ENCODE results near the gene QRFPR.
"Not testable (repeated sequence)": the region's sequence is repeated elsewhere in the genome, so short reads cannot be mapped to it uniquely, and the experiment has no call there.

QRFPR gene

DNA sequence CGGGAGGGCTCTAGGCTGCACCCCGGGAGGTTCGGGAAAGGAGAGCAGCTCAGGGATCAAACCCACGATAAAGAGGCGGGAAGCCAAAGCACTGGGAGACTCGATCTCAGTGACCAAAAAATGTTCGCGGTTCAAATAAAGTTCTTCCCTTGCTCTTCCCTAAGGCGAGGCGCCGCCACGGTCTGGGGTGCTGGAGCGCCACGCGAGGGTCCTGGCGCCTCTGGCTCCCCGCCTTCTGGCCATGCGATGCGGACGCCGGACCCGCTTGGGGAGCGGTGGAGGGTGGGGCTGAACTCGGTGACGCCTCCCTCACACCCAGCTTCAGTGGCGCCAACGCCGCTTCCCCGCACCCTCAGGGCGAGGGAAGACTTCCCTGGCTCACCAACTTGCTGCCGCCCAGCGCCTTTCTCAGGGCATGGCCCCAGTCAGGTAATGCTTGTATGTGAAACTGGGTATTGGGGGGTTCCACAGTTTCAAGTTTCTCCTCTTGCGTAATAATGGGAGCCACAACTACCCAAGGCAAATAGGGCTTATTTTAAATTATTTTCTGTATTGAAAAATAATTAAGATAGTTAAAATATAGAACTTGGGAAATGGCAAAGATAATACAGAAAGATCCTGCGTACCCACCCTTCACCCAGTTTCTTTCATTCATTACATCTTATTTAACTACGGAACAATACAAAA is at the start of gene QRFPR:
TSS of gene QRFPR (minus strand) at position 243 of the 687 bp plus-strand sequence. CDS start 371 bp downstream, outside the sequence.
- no peak for DNase-seq

DNA sequence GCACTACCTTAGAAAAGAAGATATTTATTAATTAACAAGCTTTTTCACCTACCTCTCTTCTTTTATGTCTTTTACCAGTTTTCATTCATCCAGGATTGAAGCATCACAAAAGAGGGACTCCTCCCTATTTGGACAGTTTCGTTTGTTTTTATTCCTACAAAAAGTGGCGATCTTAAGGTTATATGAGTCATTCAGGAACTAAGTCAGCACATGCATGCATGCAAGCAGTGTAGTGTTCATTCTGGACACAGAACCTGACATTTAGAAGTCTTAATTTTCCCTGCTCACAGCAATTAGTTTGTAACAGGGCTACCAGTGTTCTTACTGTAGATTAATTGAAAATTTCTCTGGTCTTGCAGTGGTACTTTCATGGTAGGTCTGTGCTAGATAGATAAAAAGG is 47.9 kb upstream of the QRFPR start:
- no peak for DNase-seq

DNA sequence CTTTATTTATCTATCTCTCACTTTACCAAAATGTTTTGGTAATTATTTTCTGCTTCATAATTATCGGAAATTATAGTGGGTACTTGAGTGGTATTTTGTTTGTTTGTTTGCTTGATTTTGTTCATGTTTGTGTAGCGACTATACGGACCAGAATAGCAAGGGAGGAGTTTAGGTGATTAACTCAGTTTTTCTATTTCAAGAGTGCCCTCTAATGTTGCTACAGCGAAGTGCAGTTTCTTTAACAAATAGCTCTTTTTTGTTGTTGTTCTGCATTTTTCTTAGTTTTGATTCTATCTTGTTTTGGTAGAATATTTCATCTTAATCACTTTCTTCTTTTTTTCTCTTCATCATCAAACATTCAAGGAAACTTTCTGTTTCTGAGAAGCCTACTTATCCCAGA is 40.8 kb upstream of the QRFPR start:
- no peak for DNase-seq

DNA sequence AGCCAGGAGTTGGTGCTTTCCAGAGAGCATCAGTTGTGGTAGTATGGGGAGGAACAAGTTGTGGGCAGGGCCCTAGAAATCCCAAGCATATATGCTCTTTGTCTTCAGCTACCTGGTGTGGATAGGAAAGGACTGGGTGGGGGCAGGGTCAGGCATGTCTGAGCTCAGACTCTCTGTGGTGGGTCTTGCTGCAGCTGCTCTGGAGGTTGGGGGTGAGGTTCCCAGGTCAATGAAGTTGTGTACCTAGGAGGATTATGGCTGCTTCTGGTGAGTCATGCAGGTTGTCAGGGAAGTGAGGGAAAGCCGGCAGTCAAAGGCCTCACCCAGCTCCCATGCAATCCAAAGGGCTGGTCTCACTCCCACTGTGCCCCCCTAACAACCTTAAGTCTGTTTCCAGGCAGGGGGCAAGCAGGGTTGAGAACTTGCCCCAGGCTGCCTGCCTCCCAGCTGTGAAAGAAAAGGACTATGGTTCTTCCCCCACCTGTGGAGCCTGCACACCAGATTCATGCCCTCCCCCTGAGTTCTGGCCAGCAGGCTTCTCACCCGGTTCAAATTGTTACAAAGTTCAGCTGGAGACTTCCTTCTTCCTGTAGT is 30.4 kb upstream of the QRFPR start:
- no peak for DNase-seq

DNA sequence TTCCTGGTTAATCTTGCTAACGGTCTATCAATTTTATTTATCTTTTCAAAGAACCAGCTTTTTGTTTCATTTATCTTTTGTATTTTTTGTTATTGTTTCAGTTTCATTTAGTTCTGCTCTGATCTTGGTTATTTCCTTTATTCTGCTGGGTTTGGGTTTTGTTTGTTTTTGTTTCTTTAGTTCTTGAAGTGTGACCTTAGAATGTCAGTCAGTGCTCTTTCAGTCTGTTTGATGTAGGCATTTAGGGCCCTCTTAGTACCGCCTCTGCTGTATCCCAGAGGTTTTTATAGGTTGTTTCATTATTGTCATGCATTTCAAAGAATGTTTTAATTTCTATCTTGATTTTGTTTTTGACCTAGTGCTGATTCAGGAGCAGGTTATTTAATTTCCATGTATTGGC is 27.7 kb upstream of the QRFPR start:
- not testable (repeated sequence) for DNase-seq

DNA sequence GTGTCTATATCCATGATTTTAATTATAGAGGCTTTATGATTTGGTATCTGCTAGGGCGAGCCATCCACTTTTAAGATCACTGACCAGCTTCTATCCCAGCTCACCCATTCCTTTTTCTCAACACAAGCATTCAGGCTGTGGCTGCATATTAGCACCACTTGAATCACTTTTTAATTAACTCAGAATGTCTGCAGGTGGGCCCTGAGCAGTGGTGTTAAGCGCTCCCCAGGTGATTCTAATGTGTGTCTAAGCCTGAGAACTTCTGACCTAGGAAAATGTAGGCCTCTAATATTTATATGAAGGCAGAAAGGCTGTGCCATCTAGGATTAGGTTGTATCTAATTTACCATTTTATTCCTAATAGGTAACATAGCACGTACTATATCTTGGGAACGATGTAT is 19.8 kb upstream of the QRFPR start:
- no peak for DNase-seq

DNA sequence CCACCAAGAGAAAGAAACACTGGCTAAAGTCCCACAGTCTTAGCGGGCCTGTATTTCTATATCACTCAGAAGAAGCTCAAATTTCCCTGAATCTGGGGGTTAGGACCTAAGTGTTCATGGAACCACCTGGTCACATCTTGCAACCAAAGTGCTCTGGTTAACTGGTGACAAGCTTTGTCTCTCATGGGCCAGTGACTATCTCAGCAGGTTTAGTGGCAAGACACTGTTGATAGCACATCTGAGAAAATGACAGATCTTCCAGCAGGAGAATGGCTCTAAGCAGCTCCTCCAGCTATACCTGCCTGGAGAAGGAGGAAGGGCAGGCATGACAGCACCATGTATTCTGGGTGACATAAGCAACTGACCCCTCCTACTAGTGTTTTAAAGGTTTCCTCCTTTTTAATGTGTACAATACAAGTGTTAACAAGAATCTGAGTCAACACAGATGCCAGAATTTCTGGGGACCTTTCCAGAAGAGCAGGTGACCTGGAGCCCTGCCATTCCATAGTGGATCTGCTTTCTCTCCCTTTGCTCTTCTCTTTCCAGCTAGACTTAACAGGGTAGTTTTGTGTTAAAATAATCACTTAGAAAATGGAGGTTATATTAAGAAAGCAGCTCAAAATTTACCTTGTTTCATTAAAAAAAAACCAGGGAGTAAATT is 17.3 kb upstream of the QRFPR start:
- DNase-seq = no peak

DNA sequence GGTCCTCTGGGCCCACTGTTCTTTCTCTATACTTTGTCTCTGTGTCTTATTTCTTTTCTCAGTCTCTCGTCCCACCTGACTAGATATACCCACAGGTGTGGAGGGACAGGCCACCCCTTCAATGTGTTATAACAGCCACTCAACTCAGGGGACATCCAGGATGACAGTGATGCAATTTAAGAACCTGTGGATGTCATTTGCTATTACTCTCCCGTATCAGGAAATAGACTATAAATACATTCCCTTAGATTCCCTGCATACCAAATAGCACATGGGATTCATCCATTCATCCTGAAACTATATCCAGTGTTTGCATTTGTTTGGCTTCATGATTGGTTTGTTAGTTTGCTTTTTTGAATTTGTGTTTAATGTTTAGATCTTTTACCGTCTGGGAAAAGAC is 16.6 kb upstream of the QRFPR start:
- no peak for DNase-seq

DNA sequence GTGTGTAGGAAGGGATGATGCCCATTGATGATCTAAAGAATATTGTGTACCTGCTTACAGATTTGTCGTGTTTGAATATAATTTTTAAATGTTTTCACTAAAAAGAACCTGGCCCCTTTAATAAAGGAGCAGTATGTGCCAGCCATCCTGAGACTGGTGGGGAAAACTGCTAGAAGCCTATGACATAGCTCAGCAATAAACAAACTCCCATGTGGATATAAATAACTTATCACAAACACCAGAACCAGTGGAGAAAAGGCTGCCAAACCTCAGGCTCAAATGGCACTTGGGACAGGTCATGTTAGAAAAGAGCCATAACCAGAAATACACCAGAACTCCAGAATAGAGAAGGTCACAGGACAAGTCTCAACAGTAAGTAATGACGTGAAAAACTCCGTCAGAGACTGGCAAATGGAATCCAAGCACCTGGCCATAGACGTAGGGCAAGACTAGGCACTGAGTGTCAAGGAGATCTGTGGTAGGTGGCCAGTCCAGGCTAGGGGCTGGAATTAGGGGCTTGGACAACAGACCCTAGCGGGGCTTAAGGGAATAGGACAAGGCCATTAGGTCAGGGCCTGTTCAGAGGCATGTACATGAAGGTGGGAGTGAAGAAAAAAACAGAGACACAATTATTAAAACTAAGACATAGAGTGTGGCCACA is 11.7 kb upstream of the QRFPR start:
- DNase-seq = no peak

DNA sequence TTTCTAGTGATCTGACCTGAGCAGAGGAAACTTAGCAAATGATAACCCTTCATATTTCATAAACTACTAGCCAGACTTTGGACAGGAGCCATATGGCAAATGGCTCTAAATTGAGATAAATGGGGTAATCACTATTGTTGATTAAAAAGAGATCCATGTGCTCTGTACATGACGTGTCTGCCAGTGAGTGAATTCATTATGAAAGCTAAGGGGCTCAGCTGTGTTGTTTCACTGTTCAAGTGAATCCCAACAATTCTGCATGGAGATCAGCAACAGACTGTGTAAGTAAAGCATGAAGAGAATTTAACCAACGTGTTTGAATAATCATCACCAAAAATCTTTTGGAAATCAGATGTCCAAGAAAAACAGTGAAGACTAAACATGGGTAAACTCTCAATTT is 9.5 kb upstream of the QRFPR start:
- no peak for DNase-seq

DNA sequence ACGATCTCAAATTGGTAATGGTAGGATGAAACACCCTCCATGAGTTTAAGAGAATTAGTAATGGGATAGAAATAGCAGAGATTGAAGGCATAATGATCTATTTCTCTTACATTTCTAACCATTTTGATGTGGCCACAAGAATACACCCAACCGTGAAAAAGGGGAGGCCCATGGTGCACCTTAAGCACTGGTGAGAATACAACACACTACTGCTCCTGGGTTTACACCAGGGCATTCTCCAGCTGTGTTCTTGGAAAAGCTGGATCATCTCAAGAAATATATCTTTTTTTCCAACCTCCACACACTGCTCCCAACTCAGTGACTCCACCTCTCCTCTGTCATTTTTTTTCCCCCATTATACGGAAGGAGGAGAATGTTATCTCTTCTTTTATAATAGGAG is 1.5 kb downstream of the QRFPR start:
- no peak for DNase-seq

DNA sequence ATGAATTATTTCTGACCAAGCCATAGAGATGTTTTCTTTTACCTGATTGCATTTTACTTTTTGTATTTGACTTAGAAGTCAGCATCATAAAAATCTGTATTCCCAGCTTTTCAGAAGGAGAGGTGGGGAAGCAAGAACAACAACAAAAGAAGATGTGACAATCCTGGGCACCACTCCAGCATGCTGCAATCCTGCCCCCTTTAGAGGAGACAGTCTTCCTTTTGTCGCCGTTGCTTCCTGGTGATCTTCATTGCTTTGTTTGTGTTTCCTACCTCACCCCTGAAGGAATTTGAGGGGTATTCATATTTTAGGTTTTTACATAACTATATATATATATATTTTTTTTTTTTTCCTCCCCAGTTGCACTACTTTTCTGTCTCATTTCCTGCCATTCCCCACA is 3.7 kb downstream of the QRFPR start:
- DNase-seq = no peak

DNA sequence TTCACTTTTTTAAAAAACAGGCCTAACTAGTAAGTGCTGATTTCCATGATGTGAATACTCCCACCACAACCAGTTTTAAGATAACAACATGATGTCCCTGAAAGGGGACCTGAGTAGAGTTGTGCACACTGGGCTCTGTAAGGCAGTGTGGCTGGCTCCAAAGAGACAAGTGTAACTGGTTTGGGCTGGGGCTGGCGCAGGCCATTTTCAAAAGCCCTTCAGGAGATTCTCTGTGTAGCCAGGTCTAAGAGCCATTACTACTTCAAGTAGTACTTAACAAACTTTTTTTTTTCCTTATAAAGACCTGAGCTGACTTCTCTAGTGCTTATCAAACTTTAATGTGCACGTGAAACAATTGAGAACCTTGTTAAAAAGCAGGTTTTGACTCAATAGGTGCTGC is 4.3 kb downstream of the QRFPR start:
- DNase-seq = no peak

DNA sequence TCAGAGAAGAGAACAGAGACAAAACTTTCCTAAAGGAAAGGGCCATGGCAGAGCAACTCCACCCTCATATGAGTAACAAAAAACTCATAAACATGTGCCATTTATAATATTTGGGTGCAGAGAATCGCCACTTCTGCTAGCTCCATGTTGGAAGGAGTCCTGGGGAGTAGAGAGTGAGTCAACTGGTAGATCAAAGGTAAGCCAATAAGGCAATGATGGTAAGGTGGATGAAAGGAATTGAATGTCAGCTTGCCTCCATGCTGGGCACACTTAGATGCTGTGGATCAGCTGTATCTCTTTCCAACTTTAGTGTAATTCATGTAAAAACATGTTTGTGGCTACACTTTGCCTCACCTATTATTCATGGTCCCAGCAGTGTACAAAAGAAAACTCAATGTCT is 4.7 kb downstream of the QRFPR start:
- no peak for DNase-seq

DNA sequence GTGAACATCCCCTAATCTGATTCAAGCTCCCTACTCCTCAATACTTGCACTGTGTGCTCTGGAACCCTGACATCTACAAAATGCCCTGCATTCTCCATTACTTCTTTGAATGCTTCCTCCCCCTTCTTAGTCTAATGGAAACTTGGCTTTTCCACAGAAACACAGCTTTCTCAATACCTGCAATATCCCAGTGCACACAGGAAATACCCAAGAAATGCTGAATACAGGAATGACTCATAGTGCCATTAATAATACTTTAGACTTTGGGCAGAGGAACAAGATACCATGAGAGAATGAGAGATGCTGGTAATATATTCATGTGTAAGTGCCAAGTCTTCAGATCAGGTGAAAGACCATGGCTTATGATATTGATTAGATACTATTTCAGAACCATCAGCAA is 5.6 kb downstream of the QRFPR start:
- no peak for DNase-seq

DNA sequence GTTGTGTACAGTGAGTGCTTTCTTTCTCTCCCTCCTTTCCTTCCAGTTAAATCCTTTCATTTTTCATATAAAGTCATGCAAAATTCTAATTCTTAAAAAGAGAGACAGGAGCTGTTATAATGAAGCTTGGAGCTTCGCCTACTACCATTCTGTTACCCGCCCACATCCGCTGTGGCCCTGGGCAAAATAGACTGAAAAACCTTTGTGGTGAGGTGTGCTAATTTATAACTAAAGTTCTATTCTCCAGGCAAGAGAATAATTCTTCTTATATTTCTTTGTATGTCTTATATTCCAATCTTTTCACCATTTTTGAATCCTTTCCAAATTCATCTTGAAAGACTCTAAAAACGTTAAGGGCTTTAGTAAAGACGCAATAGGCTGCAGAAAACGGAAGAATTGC is 7.0 kb downstream of the QRFPR start:
- DNase-seq = no peak

DNA sequence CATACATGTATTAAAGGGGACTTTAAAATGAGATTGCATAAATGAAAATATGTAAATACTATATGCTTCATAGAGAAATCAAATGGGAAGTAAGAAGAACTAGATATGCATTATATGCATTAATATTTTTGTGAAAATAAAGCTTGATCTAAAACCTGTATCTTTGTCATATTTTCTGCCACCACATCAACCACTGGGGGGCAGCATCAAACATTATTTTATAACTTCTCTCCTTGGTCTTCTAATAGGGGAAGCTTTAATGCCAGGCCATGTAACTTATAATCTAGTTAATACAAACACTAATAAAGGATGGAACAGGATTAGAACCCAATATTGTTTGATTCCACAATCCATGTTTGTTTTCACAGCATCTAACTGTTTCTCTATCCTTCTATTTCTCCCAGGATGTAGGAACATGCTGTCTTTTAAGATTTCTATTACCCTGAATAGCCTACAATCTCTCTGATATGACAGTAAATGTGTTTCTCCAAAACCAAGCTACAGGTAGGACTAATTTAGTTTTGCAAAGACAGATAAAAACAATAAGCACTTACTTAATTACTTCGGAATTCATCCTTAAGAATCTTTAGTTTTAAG is 10.0 kb downstream of the QRFPR start:
- DNase-seq = peak; percentile 39

DNA sequence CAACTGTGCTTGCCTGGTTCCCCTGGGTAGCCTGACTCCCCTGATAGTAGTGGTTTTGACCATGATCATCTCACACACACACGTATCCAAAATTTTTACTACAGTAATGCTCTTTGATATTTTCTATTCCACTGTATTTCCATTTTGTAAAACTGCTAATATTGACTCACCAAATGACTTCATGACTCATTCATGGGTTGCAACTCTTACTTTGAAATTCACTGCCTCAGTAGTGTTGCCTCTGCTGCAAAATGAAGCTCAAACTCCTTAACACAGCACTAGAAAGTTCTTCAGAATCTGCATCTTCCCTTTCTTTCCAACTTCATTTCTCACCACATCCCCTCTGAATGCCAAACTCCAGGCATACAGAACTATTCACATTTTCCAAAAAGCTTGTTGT is 20.3 kb downstream of the QRFPR start:
- DNase-seq = no peak

DNA sequence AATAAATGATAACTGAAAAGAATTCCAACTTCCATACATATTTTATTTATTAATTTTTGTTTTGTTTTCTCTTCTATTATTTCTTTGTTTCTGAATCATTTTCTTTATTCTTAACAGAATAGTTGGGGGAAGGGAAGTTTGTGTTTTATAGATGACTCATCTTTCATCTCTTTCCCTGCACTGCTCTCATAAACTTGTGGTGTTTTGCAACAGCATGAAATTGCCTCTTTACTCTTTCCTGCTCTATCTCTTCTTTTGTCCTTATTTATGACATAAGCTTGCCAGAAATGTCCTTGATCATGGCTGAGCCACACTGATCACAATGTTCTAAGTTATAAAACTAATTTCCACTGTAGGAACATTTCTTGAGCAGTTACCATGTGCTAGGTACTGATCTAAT is 22.3 kb downstream of the QRFPR start:
- no peak for DNase-seq

DNA sequence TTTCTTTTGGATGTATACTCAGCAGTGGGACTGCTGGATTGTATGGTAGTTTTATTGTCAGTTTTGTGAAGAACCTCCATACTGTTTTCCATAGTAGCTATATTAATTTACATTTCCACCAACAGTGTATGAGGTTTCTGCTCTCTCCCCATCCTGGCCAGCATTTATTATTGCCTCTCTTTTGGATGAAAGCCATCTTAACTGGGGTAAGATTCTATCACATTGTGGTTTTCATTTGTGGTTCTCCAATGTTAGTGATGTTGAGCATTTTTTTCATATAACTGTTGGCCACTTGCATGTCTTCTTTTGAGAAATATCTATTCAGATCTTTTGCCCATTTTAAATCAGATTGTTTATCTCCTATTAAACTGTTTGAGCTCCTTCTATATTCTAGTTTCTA is 27.6 kb downstream of the QRFPR start:
- no peak for DNase-seq

DNA sequence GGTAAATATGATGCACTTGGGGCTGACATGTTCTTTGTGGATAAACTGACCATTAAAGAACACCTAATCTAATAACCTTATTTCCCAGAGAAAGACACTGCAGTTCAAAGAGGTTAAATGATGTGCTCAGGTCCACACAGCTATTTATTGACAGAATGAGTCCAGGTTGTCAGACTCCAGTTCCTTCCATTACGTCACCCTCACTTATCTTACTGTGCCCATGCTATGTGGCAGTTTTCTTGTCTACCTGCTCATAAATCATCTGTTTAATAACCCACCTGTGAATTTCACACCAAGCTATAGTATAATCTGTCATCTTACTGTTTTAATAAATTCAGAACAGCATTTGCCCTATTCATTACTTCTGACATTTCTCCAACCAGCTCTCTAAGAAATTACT is 36.7 kb downstream of the QRFPR start:
- DNase-seq = no peak

DNA sequence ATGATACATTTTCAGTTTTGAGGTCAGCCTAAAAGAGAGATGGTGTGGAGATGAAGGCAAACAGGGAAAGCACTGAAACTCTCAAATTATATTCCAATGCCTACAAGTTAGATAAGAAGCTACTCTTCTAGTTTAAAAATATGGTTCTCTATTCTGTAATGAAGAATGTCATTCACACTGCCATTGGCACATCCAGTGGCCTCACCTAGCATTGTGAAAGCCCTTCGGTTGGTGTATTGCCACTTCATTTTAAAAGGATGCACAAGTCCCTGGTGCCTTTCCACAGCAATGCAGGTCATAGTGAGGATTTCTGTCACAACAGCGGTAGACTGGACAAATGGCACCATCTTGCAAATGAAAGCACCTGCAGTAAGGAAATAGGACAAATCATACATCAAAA is 40.6 kb downstream of the QRFPR start:
- DNase-seq = no peak

DNA sequence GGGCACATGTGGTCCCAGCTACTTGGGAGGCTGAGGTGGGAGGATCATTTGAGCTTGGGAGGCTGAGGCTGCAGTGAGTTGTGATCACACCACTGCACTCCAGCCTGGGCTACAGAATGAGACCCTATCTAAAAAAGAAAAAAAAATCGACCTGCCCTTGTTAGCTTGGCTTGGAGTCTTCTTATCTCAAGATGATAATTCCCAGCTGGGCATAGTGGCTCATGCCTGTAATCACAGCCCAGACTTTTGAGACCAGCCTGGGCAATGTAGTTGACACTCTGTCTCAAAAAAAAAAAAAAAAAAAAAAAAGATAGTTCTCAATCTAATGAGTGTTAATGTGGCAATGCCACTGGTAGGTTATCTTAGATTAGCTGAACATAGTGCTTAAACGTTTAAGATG is 41.0 kb downstream of the QRFPR start:
- no peak for DNase-seq

DNA sequence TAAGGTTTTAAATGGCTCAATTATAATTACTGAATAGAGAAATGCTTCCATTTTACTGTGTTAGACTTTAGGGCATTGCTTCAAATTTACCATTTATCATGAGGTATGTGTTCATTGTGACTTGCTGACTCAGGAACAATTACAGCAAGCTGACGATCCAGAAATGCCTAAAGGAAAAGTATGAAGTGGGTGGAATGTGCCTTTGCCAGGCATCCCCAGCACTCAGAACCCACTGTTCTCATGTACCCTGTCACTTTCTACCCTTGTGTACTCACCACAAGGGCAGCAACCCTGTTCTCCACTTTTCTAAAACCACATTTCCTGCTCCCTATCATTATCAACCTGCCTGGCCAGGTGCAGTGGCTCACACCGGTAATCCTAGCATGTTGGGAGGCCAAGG is 41.5 kb downstream of the QRFPR start:
- DNase-seq = no peak
